ENCODE results near the gene DIDO1.

GRCh38 chr20:62896526-62896925, 29.8 kb downstream of the DIDO1 start:
- TF ChIP-seq CTCF (IDR thresholded peaks at IDR 0.05) (no peak), POLR2A (IDR thresholded peaks at IDR 0.05) (no peak)

All from Peyer's patch (tissue), 4 donors.